NCI-H187 (cell line): ENCODE measurements around the gene VPS13D.

ENCODE experiments used
- DNase-seq, 2 experiments: peaks; one replicate each; lab custom pipeline; 2025; lab: John Stamatoyannopoulos, UW

The VPS13D gene

DNA sequence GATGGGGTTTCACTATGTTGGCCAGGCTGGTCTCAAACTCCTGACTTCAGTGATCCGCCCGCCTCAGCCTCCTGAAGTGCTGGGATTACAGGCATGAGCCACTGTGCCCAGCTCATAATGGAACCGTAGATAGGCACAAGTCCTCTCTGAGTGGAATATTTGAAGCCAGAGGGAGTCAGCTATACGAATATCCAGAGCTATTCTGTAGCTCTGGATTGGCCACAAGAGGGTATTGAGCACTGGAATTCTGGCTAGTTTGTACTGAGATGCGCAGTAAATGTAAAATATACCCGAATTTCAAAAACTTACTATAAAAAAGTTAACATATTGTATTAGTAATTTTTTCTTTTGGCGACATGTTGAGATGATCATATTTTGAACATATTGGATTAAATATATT, 851 bp upstream of the VPS13D start:
- no peak for DNase-seq

DNA sequence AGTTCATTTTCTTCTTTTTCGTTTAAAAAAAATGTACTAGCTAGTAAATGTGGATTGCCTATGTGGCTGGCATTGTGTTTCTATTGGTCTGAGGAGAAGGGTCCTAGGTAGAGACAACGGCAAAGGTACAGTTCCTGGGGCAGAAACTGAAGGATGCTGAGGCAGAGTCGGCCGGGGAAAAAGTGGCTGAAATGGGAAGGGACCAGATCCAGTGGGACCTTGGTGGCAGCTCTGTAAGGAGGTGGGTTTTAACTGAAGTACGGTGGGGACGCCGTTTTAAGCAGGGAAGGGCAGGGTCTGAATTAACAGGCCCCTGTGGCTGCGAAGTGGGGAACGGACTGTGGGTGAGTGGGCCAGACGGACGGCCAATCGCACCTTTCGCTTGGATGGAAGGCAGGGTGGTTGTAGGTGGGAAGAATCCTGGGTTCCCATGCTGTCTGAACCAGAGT, 420 bp upstream of the VPS13D start:
- no peak for DNase-seq

- no peak for DNase-seq
These were observed 882 bp downstream of the VPS13D start for GRCh38 chr1:12230549-12231275.

GRCh38 chr1:12231276-12231595, 1.4 kb downstream of the VPS13D start:
- DNase-seq = no peak

GRCh38 chr1:12232221-12232620, 2.4 kb downstream of the VPS13D start:
- DNase-seq = no peak

GRCh38 chr1:12244078-12244477, 14.2 kb downstream of the VPS13D start:
- DNase-seq = no peak

DNA sequence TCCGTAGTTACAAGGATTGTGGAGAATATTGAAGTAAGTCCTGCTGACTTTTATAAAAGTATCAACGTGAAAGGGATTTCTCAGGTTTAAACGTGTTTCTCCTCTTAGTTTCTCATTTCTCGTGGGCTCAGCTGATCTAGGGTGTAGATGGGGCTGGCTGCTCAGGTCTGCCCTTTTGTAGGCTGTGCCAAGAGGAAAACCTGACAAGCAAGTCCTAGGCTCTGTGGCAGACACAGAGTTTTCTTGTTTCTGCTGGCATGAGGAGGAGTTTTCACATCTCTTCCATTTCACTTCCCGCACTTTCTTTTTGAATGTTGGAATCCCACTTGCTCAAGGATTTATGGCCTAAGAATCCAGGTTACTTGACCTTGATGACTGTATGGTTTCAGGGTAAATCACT, 14.8 kb downstream of the VPS13D start:
- DNase-seq = no peak

- no peak for DNase-seq
These were observed 15.3 kb downstream of the VPS13D start for GRCh38 chr1:12245116-12245515.

- no peak for DNase-seq
These were observed 15.9 kb downstream of the VPS13D start for GRCh38 chr1:12245733-12246132.

DNA sequence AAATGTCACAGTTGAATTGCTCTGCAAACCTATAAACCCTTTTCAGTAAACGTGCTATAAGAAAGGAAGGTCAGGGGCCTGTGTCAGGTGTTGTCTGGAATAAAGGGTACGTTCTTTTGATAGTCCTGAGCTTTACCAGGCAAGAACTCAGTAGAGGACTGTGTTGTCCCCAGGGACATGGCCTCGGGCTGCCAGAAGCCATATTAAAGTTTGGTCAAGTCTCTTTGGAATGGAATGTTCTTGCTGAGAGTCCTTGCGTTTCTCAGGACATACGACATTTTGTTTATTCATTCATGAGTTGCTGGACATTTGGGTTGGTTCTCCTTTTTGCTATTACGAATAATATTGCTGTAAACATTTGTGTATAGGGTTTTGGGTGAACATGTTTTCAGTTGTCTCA, 16.8 kb downstream of the VPS13D start:
- DNase-seq = no peak

DNA sequence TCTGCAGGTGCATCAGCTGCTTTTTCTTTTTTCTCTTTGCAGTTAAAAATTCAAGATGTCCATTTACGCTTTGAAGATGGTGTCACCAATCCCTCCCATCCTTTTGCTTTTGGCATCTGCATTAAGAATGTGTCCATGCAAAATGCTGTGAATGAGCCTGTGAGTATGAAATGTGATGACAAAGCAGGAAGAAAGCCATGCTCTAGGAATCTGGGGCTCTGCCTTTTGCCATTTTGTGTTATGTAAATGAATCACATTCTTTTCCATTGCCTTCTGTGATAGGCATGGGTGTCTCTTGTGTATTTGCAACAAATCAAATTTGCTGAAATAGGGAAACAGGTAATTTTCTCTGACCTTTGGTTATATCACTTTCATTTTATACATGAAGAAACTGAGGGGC, 19.4 kb downstream of the VPS13D start:
- DNase-seq = no peak

GRCh38 chr1:12249748-12250147, 19.9 kb downstream of the VPS13D start:
- DNase-seq = no peak

DNA sequence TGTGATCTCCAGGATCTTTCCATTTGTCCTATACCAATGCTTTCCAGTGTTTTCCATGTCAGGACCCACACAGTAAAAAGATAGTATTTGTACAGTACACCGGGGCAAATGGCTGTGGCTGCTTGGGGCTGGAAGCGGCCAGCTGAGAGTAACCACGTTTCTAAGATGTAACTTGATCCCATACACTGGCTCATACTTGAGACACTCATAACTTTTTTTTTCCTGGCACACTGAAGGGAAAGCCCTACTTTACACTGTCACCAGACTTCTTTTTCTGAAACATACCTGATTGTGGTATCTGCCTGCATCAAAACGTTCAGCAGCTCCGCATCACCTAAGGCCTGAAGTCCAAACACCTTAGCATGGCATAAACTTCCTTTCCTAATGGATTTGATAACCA, 21.6 kb downstream of the VPS13D start:
- no peak for DNase-seq

DNA sequence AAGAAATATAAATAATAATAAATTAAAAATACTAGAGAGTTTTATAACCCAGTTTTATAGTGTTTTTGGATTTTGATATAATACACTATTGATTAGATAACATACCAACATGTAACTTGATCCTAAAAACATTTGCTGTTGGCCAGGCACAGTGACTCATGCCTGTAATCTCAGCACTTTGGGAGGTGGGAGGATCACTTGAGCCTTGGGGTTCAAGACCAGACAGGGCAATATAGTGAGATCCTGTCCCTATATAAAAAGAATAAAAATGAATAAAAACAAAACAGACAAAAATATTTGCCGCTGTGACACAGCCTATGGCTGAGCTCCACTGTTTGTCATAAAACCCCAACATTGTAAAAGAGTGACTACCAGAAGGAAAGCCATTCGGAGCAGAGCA, 26.1 kb downstream of the VPS13D start:
- DNase-seq = no peak

DNA sequence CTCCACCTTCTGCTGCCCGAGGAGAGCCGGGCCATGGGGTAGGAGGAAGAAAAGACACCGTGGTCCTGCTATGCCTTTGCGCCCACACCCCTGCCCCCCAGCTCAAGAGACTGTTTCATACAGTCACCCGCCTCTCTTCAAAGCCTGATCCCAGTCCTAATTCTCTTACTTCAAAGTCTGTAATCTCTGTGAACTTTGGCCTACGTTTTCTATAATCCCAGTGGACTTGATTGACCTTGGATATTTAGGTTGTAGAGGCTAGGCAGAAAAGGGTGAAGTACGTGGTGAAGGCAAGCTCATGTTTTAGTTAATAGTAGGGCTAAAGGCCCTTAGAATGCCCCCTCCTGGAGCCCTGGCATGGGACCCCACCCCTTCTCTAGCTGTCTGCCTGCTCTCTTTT, 28.4 kb downstream of the VPS13D start:
- DNase-seq = no peak

DNA sequence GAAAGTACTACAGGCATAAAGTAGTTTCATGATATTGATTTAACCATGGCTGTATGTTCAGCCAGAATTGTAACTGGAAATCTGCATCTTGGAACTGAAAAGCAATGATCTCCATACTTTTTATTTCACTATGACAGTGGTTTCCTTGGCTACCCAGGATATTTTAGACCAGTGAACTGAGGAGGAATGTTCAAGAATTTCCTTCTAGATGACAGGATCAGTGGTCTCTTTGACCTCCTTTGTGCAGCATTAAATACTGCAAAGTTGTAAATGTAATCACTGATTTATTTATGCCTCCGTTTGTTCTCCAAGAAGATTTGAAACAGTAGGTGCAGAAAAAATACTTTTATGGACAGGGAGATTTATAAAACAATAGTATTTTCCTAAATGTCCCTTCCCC, 39.5 kb downstream of the VPS13D start:
- DNase-seq = no peak

GRCh38 chr1:12271033-12271432, 41.2 kb downstream of the VPS13D start:
- no peak for DNase-seq

- DNase-seq = no peak
These were observed 42.9 kb downstream of the VPS13D start for GRCh38 chr1:12272770-12273169.

- DNase-seq = no peak
These were observed 45.5 kb downstream of the VPS13D start for GRCh38 chr1:12275370-12275769.

DNA sequence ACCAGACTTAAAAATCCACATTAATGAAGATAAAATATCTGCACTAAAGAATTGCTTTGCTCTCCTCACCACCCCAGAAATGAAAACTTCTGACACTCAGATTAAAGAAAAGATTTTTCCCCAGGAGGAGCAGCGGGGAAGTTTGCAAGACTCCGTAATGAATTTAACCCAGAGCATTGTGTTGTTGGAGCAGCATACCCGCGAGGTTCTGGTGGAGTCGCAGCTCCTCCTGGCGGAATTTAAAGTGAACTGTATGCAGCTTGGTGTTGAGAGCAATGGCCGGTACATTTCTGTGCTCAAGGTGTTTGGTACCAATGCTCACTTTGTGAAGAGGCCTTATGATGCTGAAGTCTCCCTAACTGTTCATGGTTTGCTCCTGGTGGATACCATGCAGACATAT, 46.4 kb downstream of the VPS13D start:
- DNase-seq = no peak

DNA sequence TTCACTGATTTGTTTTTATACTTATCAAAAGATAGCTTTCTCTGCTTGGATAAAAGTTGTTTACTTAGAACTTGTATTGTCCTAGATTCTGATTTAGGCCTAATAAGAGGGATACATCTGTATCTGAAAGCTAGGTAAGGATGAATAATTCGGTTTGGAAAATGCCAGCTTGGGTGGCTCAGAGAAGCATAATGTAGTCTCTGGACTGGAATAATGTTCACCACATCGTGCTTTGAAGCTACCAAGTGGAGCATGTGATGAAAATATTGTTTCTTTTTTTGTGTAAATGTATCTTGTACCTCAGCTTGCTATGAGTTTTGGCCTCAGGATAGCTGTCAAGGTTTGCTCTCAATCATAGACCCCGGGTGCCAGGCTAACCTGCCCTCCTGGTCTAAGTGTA, 49.2 kb downstream of the VPS13D start:
- DNase-seq = no peak

GRCh38 chr1:12279728-12280464, 50.1 kb downstream of the VPS13D start:
- DNase-seq = no peak

- DNase-seq = no peak
These were observed 52.3 kb downstream of the VPS13D start for GRCh38 chr1:12282142-12282541.

- no peak for DNase-seq
These were observed 54.7 kb downstream of the VPS13D start for GRCh38 chr1:12284486-12284885.
